NCI-H2029 treated with DMSO at 0.1 percent for 48 hours (cell line): ENCODE results near the gene CEP68.
"Not testable (repeated sequence)": the region's sequence is repeated elsewhere in the genome, so short reads cannot be mapped to it uniquely, and the experiment has no call there.

Experiments
- DNase-seq: peaks from one replicate; lab custom pipeline; 2025; lab: John Stamatoyannopoulos, UW

Gene CEP68

GRCh38 chr2:65030476-65031332 is 25.5 kb upstream of the CEP68 start:
- DNase-seq: no peak

GRCh38 chr2:65031341-65032018 is 24.7 kb upstream of the CEP68 start:
- peak; percentile 22 for DNase-seq

- DNase-seq: no peak
These were observed 23.9 kb upstream of the CEP68 start for GRCh38 chr2:65032019-65032975.

GRCh38 chr2:65033178-65033577 is 23.0 kb upstream of the CEP68 start:
- no peak for DNase-seq

- DNase-seq: not testable (repeated sequence)
These were observed 22.5 kb upstream of the CEP68 start for GRCh38 chr2:65033667-65034066.

GRCh38 chr2:65035351-65035943 is 20.8 kb upstream of the CEP68 start:
- DNase-seq: no peak

- DNase-seq: no peak
These were observed 19.0 kb upstream of the CEP68 start for GRCh38 chr2:65037178-65037577.

GRCh38 chr2:65039640-65040039 is 16.6 kb upstream of the CEP68 start:
- DNase-seq: no peak

- DNase-seq: peak; percentile 57
These were observed 15.6 kb upstream of the CEP68 start for GRCh38 chr2:65040400-65041261.

GRCh38 chr2:65043001-65043400 is 13.2 kb upstream of the CEP68 start:
- no peak for DNase-seq

- no peak for DNase-seq
These were observed 12.0 kb upstream of the CEP68 start for GRCh38 chr2:65044097-65044735.

GRCh38 chr2:65045651-65046050 is 10.6 kb upstream of the CEP68 start:
- no peak for DNase-seq

GRCh38 chr2:65046633-65047407 is 9.4 kb upstream of the CEP68 start:
- DNase-seq: no peak

GRCh38 chr2:65049010-65049639 is 7.1 kb upstream of the CEP68 start:
- no peak for DNase-seq

GRCh38 chr2:65050931-65051330 is 5.3 kb upstream of the CEP68 start:
- no peak for DNase-seq

GRCh38 chr2:65053199-65053598 is 3.0 kb upstream of the CEP68 start:
- no peak for DNase-seq

- DNase-seq: no peak
These were observed 1.3 kb upstream of the CEP68 start for GRCh38 chr2:65054749-65055421.

GRCh38 chr2:65055422-65056214 is 598 bp upstream of the CEP68 start:
- no peak for DNase-seq
